ENCODE results near the gene HOXD11. TPM values are rescaled to one million over a fixed set of nuclear protein-coding genes. Genes with fewer than 3 reads are reported as not detected.

The HOXD11 gene
- not detected for polyA plus RNA-seq (2012; ENCODE audit: missing spikeins)

GRCh38 chr2:176106581-176107539 is at the start of gene HOXD11:
HOXD11 (plus strand) TSS chr2:176107280; CDS start chr2:176107356, 76 bp downstream.
- TF ChIP-seq POLR2A (IDR thresholded peaks at IDR 0.05; ENCODE audit: low read depth, low read length) (no peak), POLR2AphosphoS5 (IDR thresholded peaks at IDR 0.05; ENCODE audit: low read depth, low read length) (no peak), TAF1 (IDR thresholded peaks at IDR 0.05; ENCODE audit: borderline replicate concordance, low read depth, low read length) (no peak)
- no peak for FAIRE-seq
- no peak for DNase-seq (ENCODE audit: insufficient read length)

- no peak for DNase-seq (ENCODE audit: insufficient read length)
- TF ChIP-seq POLR2A (IDR thresholded peaks at IDR 0.05; ENCODE audit: low read depth, low read length) (no peak), POLR2AphosphoS5 (IDR thresholded peaks at IDR 0.05; ENCODE audit: low read depth, low read length) (no peak), TAF1 (IDR thresholded peaks at IDR 0.05; ENCODE audit: borderline replicate concordance, low read depth, low read length) (no peak)
- no peak for FAIRE-seq
Measured at GRCh38 chr2:176063958-176064357, 43.1 kb upstream of the HOXD11 start.

- no peak for TF ChIP-seq POLR2A (IDR thresholded peaks at IDR 0.05; ENCODE audit: low read depth, low read length)
- TF ChIP-seq POLR2AphosphoS5 (IDR thresholded peaks at IDR 0.05; ENCODE audit: low read depth, low read length), result no peak
- no peak for TF ChIP-seq TAF1 (IDR thresholded peaks at IDR 0.05; ENCODE audit: borderline replicate concordance, low read depth, low read length)
- no peak for FAIRE-seq
- DNase-seq (ENCODE audit: insufficient read length), result no peak
Measured at GRCh38 chr2:176066645-176067588, 40.2 kb upstream of the HOXD11 start.

GRCh38 chr2:176067589-176068418 is 39.3 kb upstream of the HOXD11 start:
- TF ChIP-seq POLR2A (IDR thresholded peaks at IDR 0.05; ENCODE audit: low read depth, low read length) (no peak), POLR2AphosphoS5 (IDR thresholded peaks at IDR 0.05; ENCODE audit: low read depth, low read length) (no peak), TAF1 (IDR thresholded peaks at IDR 0.05; ENCODE audit: borderline replicate concordance, low read depth, low read length) (no peak)
- DNase-seq (ENCODE audit: insufficient read length), result no peak
- FAIRE-seq, result no peak

GRCh38 chr2:176068419-176068832 is 38.7 kb upstream of the HOXD11 start:
- TF ChIP-seq TAF1 (IDR thresholded peaks at IDR 0.05; ENCODE audit: borderline replicate concordance, low read depth, low read length), result no peak
- no peak for TF ChIP-seq POLR2A (IDR thresholded peaks at IDR 0.05; ENCODE audit: low read depth, low read length)
- TF ChIP-seq POLR2AphosphoS5 (IDR thresholded peaks at IDR 0.05; ENCODE audit: low read depth, low read length), result no peak
- FAIRE-seq, result no peak

GRCh38 chr2:176071330-176072291 is 35.5 kb upstream of the HOXD11 start:
- FAIRE-seq, result no peak
- no peak for TF ChIP-seq POLR2A (IDR thresholded peaks at IDR 0.05; ENCODE audit: low read depth, low read length)
- TF ChIP-seq TAF1 (IDR thresholded peaks at IDR 0.05; ENCODE audit: borderline replicate concordance, low read depth, low read length), result no peak
- no peak for TF ChIP-seq POLR2AphosphoS5 (IDR thresholded peaks at IDR 0.05; ENCODE audit: low read depth, low read length)
- DNase-seq (ENCODE audit: insufficient read length), result no peak

More at GRCh38 chr2:176068419-176068832, 38.7 kb upstream of the HOXD11 start:
- no peak for DNase-seq (ENCODE audit: insufficient read length)

GRCh38 chr2:176072292-176072669 is 34.8 kb upstream of the HOXD11 start:
- TF ChIP-seq TAF1 (IDR thresholded peaks at IDR 0.05; ENCODE audit: borderline replicate concordance, low read depth, low read length) (no peak), POLR2A (IDR thresholded peaks at IDR 0.05; ENCODE audit: low read depth, low read length) (no peak), POLR2AphosphoS5 (IDR thresholded peaks at IDR 0.05; ENCODE audit: low read depth, low read length) (no peak)
- DNase-seq (ENCODE audit: insufficient read length), result no peak
- no peak for FAIRE-seq

- no peak for FAIRE-seq
- no peak for DNase-seq (ENCODE audit: insufficient read length)
Measured at GRCh38 chr2:176072951-176073904, 33.9 kb upstream of the HOXD11 start.

More at GRCh38 chr2:176072951-176073904, 33.9 kb upstream of the HOXD11 start:
- TF ChIP-seq POLR2A (IDR thresholded peaks at IDR 0.05; ENCODE audit: low read depth, low read length), result no peak
- TF ChIP-seq TAF1 (IDR thresholded peaks at IDR 0.05; ENCODE audit: borderline replicate concordance, low read depth, low read length), result no peak
- no peak for TF ChIP-seq POLR2AphosphoS5 (IDR thresholded peaks at IDR 0.05; ENCODE audit: low read depth, low read length)

Measured in GM12892 (cell line).